Hematopoietic multipotent progenitor cell treated with erythropoietin and hydrocortisone succinate and interleukin-3 and kit ligand, for 8 days (in vitro differentiated cells): Measurements from ENCODE around the gene SFT2D3.

Experiments used
- DNase-seq: peaks from one replicate; pipeline ENCODE4 v3.0.0-alpha.2; 2015

SFT2D3 gene

DNA sequence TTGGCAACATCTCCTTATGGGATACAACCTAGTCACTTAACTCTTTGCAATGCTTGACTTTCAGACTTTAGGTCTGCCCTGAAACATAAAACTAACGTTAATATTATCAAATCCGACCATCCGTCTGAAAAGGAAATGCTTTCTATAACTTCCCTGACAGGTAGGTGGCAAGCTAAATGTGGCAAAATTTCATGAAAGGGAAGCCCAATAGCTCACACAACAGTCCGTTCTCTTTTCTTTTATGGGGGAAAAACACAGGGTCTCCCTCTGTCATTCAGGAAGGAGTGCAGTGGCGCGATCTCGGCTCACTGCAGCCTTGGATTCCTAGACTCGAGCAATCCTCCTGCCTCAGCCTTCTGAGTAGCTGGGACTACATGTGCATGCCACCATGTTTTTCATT, 52.9 kb downstream of the SFT2D3 start:
- DNase-seq = no peak
